DMS114 treated with DMSO at 0.1 percent for 48 hours (cell line): ENCODE data around the gene TMEM86A.

ENCODE experiments used
- DNase-seq: peaks from one replicate; lab custom pipeline; 2025; ENCODE audit not compliant: unreplicated experiment; lab: John Stamatoyannopoulos, UW

TMEM86A gene

GRCh38 chr11:18722293-18722637 lies 23.7 kb downstream of the TMEM86A start:
- no peak for DNase-seq

GRCh38 chr11:18723991-18724390 lies 25.4 kb downstream of the TMEM86A start:
- DNase-seq, result no peak

GRCh38 chr11:18726040-18726439 lies 27.5 kb downstream of the TMEM86A start, which contains the start of gene IGSF22:
IGSF22 (minus strand) TSS chr11:18726188; CDS start chr11:18724236, 1,952 bp downstream.
- DNase-seq, result no peak

GRCh38 chr11:18727479-18728236 lies 29.1 kb downstream of the TMEM86A start:
- peak; percentile 7 for DNase-seq

GRCh38 chr11:18728658-18729057 lies 30.1 kb downstream of the TMEM86A start:
- no peak for DNase-seq

GRCh38 chr11:18729426-18729825 lies 30.8 kb downstream of the TMEM86A start:
- no peak for DNase-seq

GRCh38 chr11:18730020-18730419 lies 31.4 kb downstream of the TMEM86A start:
- no peak for DNase-seq

- DNase-seq, result no peak
These were observed 32.9 kb downstream of the TMEM86A start for GRCh38 chr11:18731441-18731840.

GRCh38 chr11:18731949-18732821 lies 33.6 kb downstream of the TMEM86A start:
- DNase-seq, result peak; percentile 4

GRCh38 chr11:18733202-18733601 lies 34.6 kb downstream of the TMEM86A start:
- no peak for DNase-seq

- DNase-seq, result no peak
These were observed 38.1 kb downstream of the TMEM86A start for GRCh38 chr11:18736590-18737148.

- no peak for DNase-seq
These were observed 39.1 kb downstream of the TMEM86A start for GRCh38 chr11:18737642-18738041.

- DNase-seq, result no peak
These were observed 41.1 kb downstream of the TMEM86A start for GRCh38 chr11:18739685-18740084.

GRCh38 chr11:18741783-18742182 lies 43.2 kb downstream of the TMEM86A start:
- DNase-seq, result no peak

- no peak for DNase-seq
These were observed 44.8 kb downstream of the TMEM86A start for GRCh38 chr11:18743365-18743764.

GRCh38 chr11:18743900-18744514 lies 45.4 kb downstream of the TMEM86A start:
- no peak for DNase-seq

- no peak for DNase-seq
These were observed 46.7 kb downstream of the TMEM86A start for GRCh38 chr11:18745251-18745650.

- DNase-seq, result no peak
These were observed 50.3 kb downstream of the TMEM86A start for GRCh38 chr11:18748766-18749365.

- DNase-seq, result no peak
These were observed 51.2 kb downstream of the TMEM86A start for GRCh38 chr11:18749681-18750319.

GRCh38 chr11:18750944-18751343 lies 52.4 kb downstream of the TMEM86A start:
- DNase-seq, result no peak
